ENCODE measurements around the gene PYHIN1. TPM values are rescaled to one million over a fixed set of nuclear protein-coding genes. Genes with fewer than 3 reads are reported as not detected.

PYHIN1 gene
- not detected in 2 replicates for total RNA-seq (2014; rRNA removed; shearing (Covaris generic))
- 0.12 TPM in 1 of 2 replicates, not detected in the other for polyA plus RNA-seq (2015; cell fraction: cytosol; rRNA removed)
- polyA plus RNA-seq (2015; cell fraction: nucleus; rRNA removed), result not detected in 2 replicates

GRCh38 chr1:158931055-158931737, at the start of gene PYHIN1:
Gene PYHIN1, plus strand, starts transcription at chr1:158931552. Its CDS starts 5,359 bp downstream, at chr1:158936911.
- in situ Hi-C loops (cut with HindIII; ENCODE audit: low pct_unique_long_range_greater_than_20kb, low sequenced_read_pairs), result no loop called here
- no peak for DNase-seq (ENCODE audit: low read depth, low spot score)

GRCh38 chr1:158893654-158894053, 37.7 kb upstream of the PYHIN1 start:
- in situ Hi-C loops (cut with HindIII; ENCODE audit: low pct_unique_long_range_greater_than_20kb, low sequenced_read_pairs), result no loop called here
- no peak for DNase-seq (ENCODE audit: low read depth, low spot score)

GRCh38 chr1:158898722-158899121, 32.6 kb upstream of the PYHIN1 start:
- no peak for DNase-seq (ENCODE audit: low read depth, low spot score)
- in situ Hi-C loops (cut with HindIII; ENCODE audit: low pct_unique_long_range_greater_than_20kb, low sequenced_read_pairs), result no loop called here

GRCh38 chr1:158901623-158902022, 29.7 kb upstream of the PYHIN1 start:
- no peak for DNase-seq (ENCODE audit: low read depth, low spot score)
- in situ Hi-C loops (cut with HindIII; ENCODE audit: low pct_unique_long_range_greater_than_20kb, low sequenced_read_pairs), result no loop called here

- no peak for DNase-seq (ENCODE audit: low read depth, low spot score)
- in situ Hi-C loops (cut with HindIII; ENCODE audit: low pct_unique_long_range_greater_than_20kb, low sequenced_read_pairs), result no loop called here
Observed at GRCh38 chr1:158916085-158916484, 15.3 kb upstream of the PYHIN1 start.

- in situ Hi-C loops (cut with HindIII; ENCODE audit: low pct_unique_long_range_greater_than_20kb, low sequenced_read_pairs), result no loop called here
- DNase-seq (ENCODE audit: low read depth, low spot score), result no peak
Observed at GRCh38 chr1:158924677-158925076, 6.7 kb upstream of the PYHIN1 start.

- no peak for DNase-seq (ENCODE audit: low read depth, low spot score)
- in situ Hi-C loops (cut with HindIII; ENCODE audit: low pct_unique_long_range_greater_than_20kb, low sequenced_read_pairs), result no loop called here
Observed at GRCh38 chr1:158930504-158930903, 848 bp upstream of the PYHIN1 start.

- in situ Hi-C loops (cut with HindIII; ENCODE audit: low pct_unique_long_range_greater_than_20kb, low sequenced_read_pairs), result no loop called here
Observed at GRCh38 chr1:158932171-158932570, 819 bp downstream of the PYHIN1 start.

GRCh38 chr1:158933621-158934020, 2.3 kb downstream of the PYHIN1 start:
- DNase-seq (ENCODE audit: low read depth, low spot score), result no peak
- in situ Hi-C loops (cut with HindIII; ENCODE audit: low pct_unique_long_range_greater_than_20kb, low sequenced_read_pairs), result no loop called here

More at GRCh38 chr1:158932171-158932570, 819 bp downstream of the PYHIN1 start:
- DNase-seq (ENCODE audit: low read depth, low spot score), result no peak

GRCh38 chr1:158939180-158939579, 7.8 kb downstream of the PYHIN1 start:
- in situ Hi-C loops (cut with HindIII; ENCODE audit: low pct_unique_long_range_greater_than_20kb, low sequenced_read_pairs), result no loop called here
- DNase-seq (ENCODE audit: low read depth, low spot score), result no peak

GRCh38 chr1:158941317-158941716, 10.0 kb downstream of the PYHIN1 start:
- in situ Hi-C loops (cut with HindIII; ENCODE audit: low pct_unique_long_range_greater_than_20kb, low sequenced_read_pairs), result no loop called here

GRCh38 chr1:158942490-158942889, 11.1 kb downstream of the PYHIN1 start:
- in situ Hi-C loops (cut with HindIII; ENCODE audit: low pct_unique_long_range_greater_than_20kb, low sequenced_read_pairs), result no loop called here
- DNase-seq (ENCODE audit: low read depth, low spot score), result no peak

More at GRCh38 chr1:158941317-158941716, 10.0 kb downstream of the PYHIN1 start:
- no peak for DNase-seq (ENCODE audit: low read depth, low spot score)

- no peak for DNase-seq (ENCODE audit: low read depth, low spot score)
Observed at GRCh38 chr1:158943059-158943458, 11.7 kb downstream of the PYHIN1 start.

GRCh38 chr1:158945061-158945460, 13.7 kb downstream of the PYHIN1 start:
- in situ Hi-C loops (cut with HindIII; ENCODE audit: low pct_unique_long_range_greater_than_20kb, low sequenced_read_pairs), result no loop called here
- peak; percentile 19 for DNase-seq (ENCODE audit: low read depth, low spot score)

More at GRCh38 chr1:158943059-158943458, 11.7 kb downstream of the PYHIN1 start:
- in situ Hi-C loops (cut with HindIII; ENCODE audit: low pct_unique_long_range_greater_than_20kb, low sequenced_read_pairs), result no loop called here

GRCh38 chr1:158946785-158947184, 15.4 kb downstream of the PYHIN1 start:
- in situ Hi-C loops (cut with HindIII; ENCODE audit: low pct_unique_long_range_greater_than_20kb, low sequenced_read_pairs), result no loop called here
- DNase-seq (ENCODE audit: low read depth, low spot score), result no peak

- no peak for DNase-seq (ENCODE audit: low read depth, low spot score)
- in situ Hi-C loops (cut with HindIII; ENCODE audit: low pct_unique_long_range_greater_than_20kb, low sequenced_read_pairs), result no loop called here
Observed at GRCh38 chr1:158951956-158952355, 20.6 kb downstream of the PYHIN1 start.

GRCh38 chr1:158952416-158952815, 21.1 kb downstream of the PYHIN1 start:
- in situ Hi-C loops (cut with HindIII; ENCODE audit: low pct_unique_long_range_greater_than_20kb, low sequenced_read_pairs), result no loop called here
- no peak for DNase-seq (ENCODE audit: low read depth, low spot score)

- in situ Hi-C loops (cut with HindIII; ENCODE audit: low pct_unique_long_range_greater_than_20kb, low sequenced_read_pairs), result no loop called here
- DNase-seq (ENCODE audit: low read depth, low spot score), result no peak
Observed at GRCh38 chr1:158961178-158961577, 29.8 kb downstream of the PYHIN1 start.

- in situ Hi-C loops (cut with HindIII; ENCODE audit: low pct_unique_long_range_greater_than_20kb, low sequenced_read_pairs), result no loop called here
- DNase-seq (ENCODE audit: low read depth, low spot score), result no peak
Observed at GRCh38 chr1:158962983-158963382, 31.6 kb downstream of the PYHIN1 start.

Data from SK-MEL-5 (cell line).